ELF-1 (cell line): ENCODE data around the gene R3HDM1.
"Not testable (repeated sequence)": the region's sequence is repeated elsewhere in the genome, so short reads cannot be mapped to it uniquely, and the experiment has no call there.

ENCODE experiments used
- DNase-seq: peaks from one replicate; pipeline ENCODE4 v3.0.0-alpha.2; 2016; ENCODE audit warnings: low read depth, low spot score

The R3HDM1 gene

DNA sequence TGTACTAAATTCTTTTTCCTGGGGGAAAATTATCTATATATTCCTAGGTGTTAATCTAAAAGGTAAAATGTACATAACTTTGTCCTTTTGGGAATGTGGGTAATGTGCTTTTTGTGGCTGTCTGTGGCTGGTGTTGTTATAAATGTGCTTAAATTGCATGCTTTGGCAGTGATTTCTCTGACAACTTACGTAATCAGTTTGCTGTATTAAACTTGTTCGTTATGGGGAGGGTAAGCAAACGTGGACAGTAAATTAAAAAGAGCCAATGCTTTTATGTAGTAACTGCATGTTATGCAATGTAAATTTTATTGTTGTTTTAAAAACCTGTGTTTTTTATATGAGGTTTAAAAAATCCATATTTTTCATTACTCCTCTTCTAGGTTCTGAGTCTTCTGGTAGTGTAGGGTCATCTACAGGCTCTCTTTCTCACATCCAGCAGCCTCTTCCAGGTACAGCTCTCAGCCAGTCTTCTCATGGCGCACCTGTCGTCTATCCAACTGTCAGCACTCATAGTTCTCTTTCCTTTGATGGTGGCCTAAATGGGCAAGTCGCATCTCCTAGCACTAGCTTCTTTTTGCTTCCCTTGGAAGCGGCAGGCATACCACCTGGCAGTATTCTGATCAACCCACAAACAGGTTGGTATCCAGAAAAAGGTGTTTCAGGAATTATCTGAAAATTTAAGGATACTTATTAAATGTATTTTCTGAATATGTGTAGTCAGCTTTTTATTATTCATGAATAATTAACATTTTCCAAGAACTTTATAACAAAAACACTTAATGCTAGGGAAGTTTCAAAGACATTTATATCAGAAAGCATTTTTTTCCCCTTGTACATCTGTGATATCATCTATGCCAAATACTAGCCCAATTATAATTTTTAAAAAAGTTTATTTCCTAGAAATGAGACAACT lies 110.1 kb downstream of the R3HDM1 start:
- no peak for DNase-seq

DNA sequence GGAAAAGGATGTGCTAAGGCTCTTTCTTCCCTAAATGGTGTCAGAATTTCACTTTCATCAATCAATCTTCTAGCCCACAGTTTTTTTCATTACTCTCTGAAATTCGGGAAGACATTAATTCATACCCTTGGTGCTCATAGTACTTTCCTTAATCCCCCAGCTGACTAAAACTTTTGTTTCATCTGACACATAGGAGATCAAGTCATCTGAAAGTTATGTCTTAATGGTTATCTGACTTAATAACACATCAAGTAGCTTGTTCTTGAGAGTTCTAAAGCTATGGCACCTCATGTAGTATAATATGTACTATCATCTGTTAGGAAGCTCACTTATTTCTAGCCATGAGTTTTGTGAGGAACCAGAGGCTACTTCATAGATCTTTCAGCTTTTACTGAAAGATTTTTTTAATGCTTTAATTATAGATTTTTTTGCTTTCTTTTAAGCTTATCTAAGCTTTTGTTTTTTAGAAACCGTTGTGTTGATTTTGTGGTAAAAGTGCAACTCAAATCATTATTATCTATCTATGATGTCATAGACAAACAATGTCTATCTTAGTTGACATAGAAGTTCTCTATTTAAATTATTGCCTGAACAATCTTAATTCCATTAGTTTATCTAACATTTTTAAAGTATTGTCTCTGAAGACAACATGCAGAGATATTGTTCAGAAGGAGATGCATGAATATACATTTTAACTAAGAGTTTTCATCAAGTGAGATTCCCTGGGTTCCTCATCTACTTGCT lies 116.7 kb downstream of the R3HDM1 start:
- DNase-seq = no peak

DNA sequence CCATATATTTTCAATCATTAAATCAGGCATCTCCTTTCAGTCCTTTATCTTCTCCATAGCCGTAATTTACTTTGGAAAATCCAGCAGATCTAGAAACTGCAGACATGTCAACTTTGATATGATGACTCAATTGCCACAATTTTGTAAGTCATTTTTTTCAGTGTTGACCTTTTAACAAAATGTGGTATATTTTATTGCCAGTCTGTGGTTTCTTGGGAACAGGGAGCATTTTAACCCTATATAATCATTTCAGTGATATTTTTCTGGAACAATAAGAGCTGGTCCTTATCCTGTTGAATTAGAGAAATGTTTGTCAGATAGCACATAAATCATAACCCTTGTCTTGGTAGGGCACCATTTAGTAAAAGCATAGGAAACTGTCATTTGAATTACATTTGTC lies 119.4 kb downstream of the R3HDM1 start:
- DNase-seq = no peak

DNA sequence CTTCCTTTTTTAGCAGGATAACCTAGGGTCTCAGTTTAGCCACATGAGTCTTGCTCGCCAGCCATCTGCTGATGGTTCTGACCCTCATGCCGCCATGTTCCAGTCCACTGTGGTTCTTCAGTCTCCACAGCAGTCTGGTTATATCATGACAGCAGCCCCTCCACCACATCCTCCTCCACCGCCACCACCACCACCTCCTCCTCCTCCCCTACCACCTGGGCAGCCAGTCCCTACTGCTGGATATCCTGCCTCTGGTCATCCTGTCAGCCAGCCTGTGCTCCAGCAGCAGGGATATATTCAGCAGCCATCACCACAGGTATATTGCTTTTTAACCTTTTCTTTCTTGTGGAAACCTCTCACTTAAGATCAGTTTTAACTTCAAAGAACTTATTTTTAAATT lies 120.4 kb downstream of the R3HDM1 start:
- DNase-seq = no peak

DNA sequence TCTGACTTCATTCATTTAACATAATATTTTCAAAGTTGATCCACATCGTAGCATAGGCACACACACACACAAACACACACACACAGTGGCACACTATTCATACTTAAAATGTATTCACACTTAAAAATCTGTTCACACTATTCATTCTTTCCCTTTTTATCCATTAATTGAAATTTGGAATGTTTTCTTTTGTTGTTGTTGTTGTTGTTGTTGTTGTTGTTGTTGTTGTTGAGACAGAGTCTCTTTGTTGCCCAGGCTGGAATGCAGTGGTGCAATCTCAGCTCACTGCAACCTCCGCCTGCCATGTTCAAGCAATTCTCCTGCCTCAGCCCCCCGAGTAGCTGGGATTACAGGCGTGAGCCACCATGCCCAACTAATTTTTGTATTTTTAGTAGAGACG lies 123.0 kb downstream of the R3HDM1 start:
- DNase-seq = not testable (repeated sequence)

DNA sequence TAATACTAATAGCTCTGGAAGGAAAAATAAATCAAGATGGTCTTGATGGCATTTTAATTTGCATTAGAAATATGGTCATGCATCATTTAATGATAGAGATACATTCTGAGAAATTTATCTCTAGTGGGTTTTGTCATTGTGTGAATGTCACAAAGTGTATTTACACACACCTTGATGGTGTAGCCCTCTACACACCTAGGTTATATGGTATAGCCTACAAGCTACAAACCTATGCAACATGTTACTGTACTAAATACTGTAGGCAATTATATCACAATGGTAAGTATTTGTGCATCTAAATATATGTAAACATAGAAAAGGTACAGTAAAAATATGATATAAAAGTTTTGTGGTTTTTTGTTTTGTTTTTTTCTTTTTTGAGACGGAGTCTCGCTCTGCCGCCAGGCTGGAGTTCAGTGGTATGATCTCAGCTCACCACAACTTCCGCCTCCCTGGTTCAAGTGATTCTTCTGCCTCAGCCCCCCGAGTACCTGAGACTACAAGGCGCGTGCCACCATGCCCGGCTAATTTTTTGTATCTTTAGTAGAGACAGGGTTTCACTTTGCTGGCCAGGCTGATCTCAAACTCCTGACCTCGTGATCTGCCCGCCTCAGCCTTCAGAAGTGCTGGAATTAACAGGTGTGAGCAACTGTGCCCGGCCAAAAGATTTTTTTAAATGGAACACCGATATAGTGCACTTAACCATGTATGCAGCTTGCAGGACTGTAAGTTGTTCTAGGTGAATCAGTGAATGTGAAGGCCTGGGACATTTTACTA lies 126.7 kb downstream of the R3HDM1 start:
- no peak for DNase-seq

DNA sequence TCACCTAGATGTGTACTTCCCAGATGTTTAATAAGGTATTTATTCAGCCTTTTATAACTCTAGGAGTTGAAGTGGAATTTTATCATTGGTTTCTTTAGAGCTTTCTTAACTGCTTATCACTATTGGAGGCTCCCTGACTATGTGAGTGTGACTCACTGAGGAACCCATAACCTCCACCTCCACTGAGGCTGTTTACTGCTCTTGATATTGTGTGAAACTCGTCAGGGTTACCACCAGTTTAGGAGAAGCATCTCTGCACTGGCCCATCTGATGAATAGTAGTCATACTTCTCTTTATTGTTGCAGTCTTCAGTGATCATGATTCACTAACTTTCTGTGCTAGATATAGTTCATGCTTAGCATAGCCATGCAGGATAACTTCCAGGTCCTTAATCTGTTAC lies 130.8 kb downstream of the R3HDM1 start:
- DNase-seq = no peak

DNA sequence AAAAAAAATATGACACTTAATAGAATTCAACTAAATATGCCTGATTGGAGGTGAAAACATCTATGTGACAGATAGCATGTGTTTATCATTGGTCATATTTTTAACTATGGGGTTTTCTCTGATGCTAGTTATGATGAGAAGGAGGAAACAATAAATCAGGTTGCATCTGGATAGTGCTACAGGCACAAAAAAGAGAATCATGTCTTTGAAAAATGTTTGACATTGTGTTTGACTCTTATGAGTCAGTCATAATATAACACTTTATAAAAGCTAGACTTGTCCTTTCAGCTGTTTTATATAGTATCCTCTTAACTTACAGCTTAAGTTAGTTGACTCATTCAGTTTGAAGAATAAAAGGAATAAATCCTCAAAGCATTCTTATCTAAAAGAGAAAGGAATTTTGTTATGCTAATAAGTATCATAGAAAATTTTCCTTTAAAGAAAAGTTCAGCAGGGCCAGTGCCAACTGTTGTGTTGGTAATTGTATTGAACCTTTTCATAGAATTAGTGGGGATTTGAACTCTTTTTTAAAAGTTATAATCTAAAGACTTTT lies 131.9 kb downstream of the R3HDM1 start:
- no peak for DNase-seq

DNA sequence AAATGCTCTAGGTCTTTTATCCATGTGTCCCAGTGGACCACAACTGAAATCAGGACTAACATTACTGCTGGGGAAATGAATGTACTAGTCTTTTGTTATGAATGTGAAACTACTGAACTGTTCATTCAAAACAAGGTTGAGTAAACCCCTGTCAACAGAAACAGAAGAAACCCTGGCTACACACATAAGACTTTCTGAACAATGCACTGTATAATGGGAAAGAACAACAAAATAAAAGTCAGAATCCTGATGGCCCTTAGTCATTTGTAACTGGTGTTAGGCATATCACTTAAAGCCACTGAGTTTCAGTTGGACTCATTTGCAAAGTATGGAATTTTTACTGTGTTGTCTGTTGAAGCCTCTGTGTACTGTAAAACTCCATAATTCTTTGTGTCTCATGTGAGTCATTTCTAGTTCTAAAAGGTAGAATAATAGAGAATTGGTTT lies 133.4 kb downstream of the R3HDM1 start:
- no peak for DNase-seq

DNA sequence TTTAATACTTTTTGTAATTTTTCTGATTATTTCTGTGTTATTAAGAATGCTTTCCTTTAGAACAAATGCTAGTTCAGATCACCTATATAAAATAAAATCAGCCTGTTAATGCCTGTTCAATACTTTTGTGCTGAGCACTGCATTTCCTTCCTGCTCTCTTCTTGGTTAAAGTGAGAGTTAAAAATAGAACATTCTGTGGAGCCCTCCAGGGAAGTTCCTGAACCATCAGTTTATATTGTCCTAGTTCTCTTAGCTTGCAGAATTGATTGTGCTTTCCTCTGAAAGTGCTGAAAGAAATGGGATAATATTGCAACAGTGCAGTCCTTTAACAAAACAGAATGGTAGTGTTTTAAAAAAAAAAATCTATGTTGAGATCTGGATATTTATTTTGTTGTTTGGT lies 135.8 kb downstream of the R3HDM1 start:
- DNase-seq = no peak

DNA sequence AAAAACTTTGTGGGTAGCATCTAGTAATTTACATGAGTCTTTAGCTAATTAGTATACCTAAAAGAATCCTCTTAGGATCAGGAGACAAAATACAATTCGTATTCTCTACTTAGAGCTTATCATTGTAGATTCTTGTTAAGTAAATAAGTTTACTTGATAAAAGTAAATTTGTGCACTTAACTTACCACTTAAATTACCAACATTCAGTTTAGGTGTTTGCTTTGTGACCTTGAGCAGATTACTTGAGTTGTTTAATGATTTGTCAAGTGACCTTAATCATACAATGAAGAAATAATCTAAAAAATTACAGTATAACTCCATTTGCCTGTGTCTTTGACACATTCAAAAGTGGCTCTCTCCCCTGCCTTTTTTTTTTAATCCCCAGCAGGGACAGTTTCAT lies 143.2 kb downstream of the R3HDM1 start:
- DNase-seq = no peak

DNA sequence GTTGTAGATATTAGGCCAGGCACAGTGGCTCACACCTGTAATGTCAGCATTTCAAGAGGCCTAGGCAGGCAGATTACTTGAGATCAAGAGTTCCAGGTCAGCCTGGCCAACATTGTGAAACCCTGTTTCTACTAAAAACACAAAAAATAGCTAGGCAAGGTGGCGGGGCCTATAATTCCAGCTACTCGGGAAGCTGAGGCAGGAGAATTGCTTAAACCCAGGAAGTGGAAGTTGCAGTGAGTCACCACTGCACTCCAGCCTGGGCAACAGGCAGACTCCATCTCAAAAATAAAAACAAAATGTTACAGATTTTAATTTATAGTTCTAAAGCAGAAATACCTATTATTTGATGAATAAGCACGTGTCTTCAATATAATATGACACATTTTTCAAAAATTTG lies 144.7 kb downstream of the R3HDM1 start:
- DNase-seq = no peak

DNA sequence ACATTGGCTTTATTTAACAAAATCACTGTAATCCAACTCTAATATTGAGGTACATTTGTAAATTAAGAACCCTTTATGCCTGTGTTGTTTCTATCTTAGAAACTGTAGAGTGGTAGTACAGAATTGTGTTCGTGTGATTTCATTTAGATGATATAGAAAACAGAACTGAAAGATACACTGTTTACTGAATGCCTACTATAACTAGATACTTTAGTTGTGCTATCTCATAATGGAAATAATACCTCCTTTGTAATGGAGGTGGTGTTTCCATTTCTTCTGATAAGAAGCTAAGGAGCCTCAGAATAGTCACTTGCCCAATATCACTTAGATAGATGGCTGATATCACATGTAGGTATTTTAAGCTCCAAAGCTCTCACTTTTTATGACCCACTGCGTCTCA lies 147.8 kb downstream of the R3HDM1 start:
- DNase-seq = no peak

DNA sequence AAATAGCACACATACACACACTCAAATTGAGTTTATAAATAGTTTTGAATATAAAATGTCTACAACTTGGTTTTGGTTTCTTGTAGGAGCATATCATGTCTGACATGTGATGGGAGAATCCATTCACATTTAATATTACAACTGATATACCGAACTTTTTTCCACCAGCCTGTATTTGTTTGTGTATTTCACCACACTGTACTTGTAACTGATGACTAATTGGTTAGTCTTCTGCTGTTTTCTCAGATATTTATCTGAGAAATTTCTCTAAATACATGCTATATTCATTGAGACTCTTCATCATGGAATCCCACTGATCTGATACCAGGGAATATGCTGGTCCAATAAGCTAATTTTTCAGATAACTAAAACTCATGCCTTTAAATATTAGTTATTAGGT lies 154.1 kb downstream of the R3HDM1 start:
- no peak for DNase-seq

DNA sequence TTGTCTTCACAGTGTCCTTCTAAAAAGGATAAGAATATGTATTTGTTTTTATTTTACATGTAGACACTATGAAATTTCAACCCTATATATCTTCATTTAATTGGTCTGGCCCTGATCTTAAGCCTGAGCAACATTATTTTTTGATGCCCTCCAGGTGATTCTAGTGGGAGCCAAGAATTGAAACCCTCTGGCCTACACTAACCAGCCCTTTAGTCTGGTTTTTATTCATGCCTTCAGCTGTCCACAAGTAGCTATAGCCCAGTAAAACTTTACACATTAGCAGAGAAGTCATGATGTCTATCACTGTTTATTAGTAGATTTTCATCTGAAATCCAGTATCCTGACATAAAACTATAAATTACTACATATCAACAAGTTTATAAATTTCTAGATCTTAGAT lies 157.7 kb downstream of the R3HDM1 start:
- no peak for DNase-seq

DNA sequence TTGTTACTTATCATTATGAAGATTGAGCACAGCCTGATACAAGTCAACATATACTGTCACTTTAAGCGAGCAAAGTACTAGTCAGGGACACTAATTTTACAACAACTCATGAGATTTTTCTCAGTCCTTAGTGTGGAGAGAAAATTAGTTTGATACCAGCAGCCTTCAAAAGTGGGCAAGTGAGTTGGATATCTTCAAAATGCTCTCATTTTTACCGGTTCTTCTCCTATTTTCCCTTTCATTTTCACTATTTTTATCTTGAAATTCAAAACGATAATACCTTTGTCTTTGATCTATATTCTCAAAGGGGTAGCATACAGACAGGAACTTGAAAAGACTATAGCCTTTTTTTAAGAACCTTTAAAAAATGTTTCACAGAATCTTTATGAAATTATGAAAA lies 158.4 kb downstream of the R3HDM1 start:
- no peak for DNase-seq

DNA sequence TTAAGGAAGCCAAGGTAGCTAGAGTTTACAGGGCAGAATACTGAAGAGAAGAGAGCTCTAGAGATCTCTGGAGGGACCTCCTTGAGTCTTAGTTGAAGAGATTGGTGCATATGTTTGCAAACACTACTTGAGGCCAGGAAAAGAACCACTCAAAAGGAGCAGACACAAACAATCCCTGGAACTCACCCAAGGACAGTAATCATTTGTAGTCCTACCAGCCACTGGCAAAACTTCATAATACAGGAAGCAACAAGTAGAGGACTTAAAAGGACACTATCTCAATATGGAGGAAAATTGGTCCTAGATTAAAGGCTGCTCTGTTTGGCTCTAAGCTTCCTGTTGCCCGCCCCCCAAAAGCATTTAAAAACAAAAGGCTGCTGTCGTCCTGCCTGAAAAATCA lies 163.4 kb downstream of the R3HDM1 start:
- DNase-seq = no peak

DNA sequence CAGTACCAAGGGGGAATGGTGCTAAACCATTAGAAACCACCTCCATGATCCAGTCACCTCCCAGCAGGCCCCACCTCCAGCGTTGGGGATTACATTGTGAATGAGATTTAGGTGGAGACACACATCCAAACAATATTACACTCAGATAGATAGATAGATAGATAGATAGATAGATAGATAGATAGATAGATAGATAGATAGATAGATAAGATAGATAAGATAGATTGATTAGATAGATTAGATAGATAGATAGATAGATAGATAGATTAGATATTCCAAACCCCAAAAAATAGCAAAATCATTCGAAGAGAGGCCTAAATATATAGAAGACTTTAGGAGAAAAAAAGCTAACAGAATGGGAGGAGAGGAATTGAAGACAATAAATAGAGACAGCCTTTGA lies 167.6 kb downstream of the R3HDM1 start:
- DNase-seq = no peak

DNA sequence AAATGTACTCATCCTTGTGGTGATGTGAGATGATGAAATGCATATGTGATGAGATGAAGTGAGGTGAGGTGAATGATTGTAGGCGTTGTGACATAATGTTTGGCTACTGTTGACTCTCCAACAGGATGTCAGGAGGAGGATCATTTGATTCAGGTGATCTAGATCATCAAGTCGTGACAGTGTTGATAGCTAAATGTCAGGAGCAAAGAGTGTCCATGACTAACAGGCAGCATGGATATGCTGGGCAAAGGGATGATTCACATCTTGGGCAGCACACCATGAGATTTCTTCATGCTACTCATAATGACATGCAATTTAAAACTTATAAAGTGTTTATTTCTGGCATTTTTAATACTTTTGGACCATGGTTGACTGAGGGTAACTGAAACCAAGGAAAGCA lies 170.2 kb downstream of the R3HDM1 start:
- no peak for DNase-seq

DNA sequence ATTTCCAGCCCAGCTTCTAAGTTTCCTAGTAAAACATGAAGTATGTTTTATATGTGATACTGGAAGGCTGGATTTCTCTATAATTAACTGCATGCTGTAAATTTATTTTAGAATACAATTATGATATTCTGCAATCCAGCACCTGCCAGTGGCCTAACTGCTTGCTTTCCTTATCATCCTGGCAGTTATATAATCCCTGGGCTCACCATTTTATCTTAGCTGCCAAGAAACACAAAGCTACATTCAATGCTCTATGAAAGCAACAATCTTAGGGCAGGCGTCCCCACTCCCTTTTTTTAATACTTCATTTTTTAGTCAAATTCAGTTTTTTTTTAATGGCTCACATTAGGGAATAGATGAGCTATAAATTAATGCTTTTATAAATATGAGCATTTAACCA lies 172.0 kb downstream of the R3HDM1 start:
- no peak for DNase-seq

DNA sequence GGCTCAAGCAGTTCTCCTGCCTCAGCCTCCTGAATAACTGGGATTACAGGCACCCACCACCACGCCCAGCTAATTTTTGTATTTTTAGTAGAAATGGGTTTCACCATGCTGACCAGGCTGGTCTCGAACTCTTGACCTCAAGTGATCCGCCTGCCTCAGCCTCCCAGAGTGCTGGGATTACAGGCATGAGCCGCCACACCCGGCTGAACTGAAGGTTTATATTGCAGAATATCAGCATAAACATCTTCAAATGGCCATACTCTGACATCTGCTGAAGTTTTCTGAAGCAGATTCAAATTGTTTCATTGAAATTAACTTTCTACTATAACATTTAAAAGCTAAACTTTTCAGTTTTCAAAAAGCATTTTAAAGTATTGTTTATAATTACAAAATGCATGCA lies 172.8 kb downstream of the R3HDM1 start:
- not testable (repeated sequence) for DNase-seq

DNA sequence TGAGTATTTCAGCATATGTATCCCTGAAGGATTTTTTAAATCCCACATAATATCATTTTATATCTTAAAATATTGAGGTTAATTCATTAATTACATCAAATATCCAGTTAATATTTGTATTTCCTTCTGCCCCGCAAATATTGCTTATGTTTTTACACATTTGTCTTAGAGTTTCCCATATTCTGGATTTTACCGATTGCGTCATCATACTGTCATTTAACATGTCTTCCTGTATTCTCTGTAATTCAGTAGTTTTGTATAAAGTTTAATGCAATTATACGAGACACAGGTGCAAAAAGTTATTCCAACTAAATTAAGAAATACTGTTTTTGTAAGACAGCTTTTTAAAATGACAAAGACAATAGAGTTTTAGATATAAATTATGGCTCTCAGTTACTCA lies 176.9 kb downstream of the R3HDM1 start:
- DNase-seq = no peak
